ENCODE results near the gene SNRNP27. TPM values are rescaled to one million over a fixed set of nuclear protein-coding genes. Genes with fewer than 3 reads are reported as not detected.

Gene SNRNP27
- total and polyA plus RNA-seq, 2 of the 8 experiments (the other 6 are each of a cell fraction or from before 2014, with no cell fraction given): 11.1 to 40.5 TPM

DNA sequence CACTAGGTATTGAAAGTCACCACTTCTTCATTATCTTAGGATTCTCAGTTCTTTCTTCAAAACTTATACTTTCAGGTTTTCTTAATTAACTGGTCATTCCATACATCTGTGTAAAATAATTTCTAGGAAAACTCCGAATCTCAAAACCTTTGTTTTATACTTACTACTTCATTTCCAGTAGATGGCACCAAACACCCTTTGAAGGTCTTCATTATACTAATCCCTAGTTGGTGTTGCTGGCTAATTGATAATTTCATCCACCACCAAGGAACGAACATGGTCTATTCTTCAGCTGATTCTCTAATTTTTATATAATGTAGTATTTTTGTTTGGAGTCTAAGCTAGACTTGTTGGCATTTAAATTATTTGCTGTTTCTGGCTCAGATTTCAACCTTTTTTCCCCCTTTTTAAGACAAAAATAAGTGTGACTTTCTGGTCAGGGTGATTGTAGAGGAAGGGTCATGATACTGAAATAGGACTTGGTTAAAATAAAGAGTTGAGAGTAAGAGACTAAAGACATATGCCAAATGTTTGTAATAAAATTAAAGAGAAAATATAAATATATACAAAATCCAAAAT, 18.3 kb downstream of the SNRNP27 start:
- no peak overlapping the region for H3K9ac ChIP-seq (replicated peaks in 1 of 4; ENCODE audit: extremely low read depth in 1 of 4, low read depth in 3 of 4, low read length in 3 of 4)
- no peak for DNase-seq (ENCODE audit: low read depth in 1 of 2, low spot score in 2 of 2)
- H3K9me3 ChIP-seq (ENCODE audit: insufficient read depth in 2 of 2, low read depth in 1 of 2, low read length in 1 of 2): no peaks in the 10 kb centered on the region
- H2AFZ ChIP-seq (ENCODE audit: low read length): no peak overlapping the region
- H2AK5ac ChIP-seq (ENCODE audit: low read depth, low read length): no peak overlapping the region
- no peak overlapping the region for H3K14ac ChIP-seq (ENCODE audit: insufficient read length)
- no peak overlapping the region for H3K4me2 ChIP-seq (ENCODE audit: insufficient read depth in 1 of 2, low read depth in 2 of 2, low read length in 2 of 2)
- no peak for FAIRE-seq
- H3K23ac ChIP-seq (ENCODE audit: insufficient read length): no peak overlapping the region
- peaks cover 0 to 13% (median 3%) of the 10 kb centered on the region in 4 experiments; a peak in 4 of 8 replicates for H3K36me3 ChIP-seq (ENCODE audit: control insufficient read depth in 2 of 4, insufficient read depth in 4 of 4, low read length in 3 of 4)
- 72% methylated on average over 2 of the region's 2 CpGs; no CpG with 5 or more reads in 1 of the 2 experiments for WGBS, 2 experiments (ENCODE audit: extremely low coverage in 1 of 2, insufficient coverage in 1 of 2, insufficient read length in 1 of 2, insufficient replicate concordance in 2 of 2, low coverage in 1 of 2, low lambda C conversion rate in 2 of 2, missing lambda C conversion rate in 1 of 2)
- TF ChIP-seq EGR1 (IDR thresholded peaks at IDR 0.05; ENCODE audit: borderline replicate concordance, low read depth, low read length): no peak
- TF ChIP-seq, protein P1, sequence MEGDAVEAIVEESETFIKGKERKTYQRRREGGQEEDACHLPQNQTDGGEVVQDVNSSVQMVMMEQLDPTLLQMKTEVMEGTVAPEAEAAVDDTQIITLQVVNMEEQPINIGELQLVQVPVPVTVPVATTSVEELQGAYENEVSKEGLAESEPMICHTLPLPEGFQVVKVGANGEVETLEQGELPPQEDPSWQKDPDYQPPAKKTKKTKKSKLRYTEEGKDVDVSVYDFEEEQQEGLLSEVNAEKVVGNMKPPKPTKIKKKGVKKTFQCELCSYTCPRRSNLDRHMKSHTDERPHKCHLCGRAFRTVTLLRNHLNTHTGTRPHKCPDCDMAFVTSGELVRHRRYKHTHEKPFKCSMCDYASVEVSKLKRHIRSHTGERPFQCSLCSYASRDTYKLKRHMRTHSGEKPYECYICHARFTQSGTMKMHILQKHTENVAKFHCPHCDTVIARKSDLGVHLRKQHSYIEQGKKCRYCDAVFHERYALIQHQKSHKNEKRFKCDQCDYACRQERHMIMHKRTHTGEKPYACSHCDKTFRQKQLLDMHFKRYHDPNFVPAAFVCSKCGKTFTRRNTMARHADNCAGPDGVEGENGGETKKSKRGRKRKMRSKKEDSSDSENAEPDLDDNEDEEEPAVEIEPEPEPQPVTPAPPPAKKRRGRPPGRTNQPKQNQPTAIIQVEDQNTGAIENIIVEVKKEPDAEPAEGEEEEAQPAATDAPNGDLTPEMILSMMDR (IDR thresholded peaks at IDR 0.05; ENCODE audit: control extremely low read depth in 1 of 3, insufficient read depth in 1 of 3, low read depth in 1 of 3, low read length in 3 of 3): peak in 2 of 3 experiments; percentile 40 to 43; a peak in 2 of 4 replicates
- peak; percentile 81 to 83 for TF ChIP-seq RAD21 (IDR thresholded peaks at IDR 0.05 in 1 of 2, conservative IDR thresholded peaks at IDR 0.05 in 1 of 2; ENCODE audit: low read depth in 2 of 2, low read length in 2 of 2)
- no peak overlapping the region for H3K4me3 ChIP-seq (ENCODE audit: extremely low read depth in 1 of 4, insufficient read depth in 2 of 4, low read depth in 3 of 4, low read length in 4 of 4)
- peaks cover 4% of the 10 kb centered on the region; the same call in 1 of the 2 replicates for H3K23me2 ChIP-seq (ENCODE audit: low read depth, low read length)
- H3K79me1 ChIP-seq (ENCODE audit: low read depth, low read length): no peaks in the 10 kb centered on the region
- no peak overlapping the region for H3K56ac ChIP-seq (replicated peaks; ENCODE audit: insufficient read length, low read depth, low read length)
- no peak overlapping the region for H2BK5ac ChIP-seq (ENCODE audit: low read depth, low read length)
- ChIA-PET CTCF (ENCODE audit: partially characterized antibody) (interaction anchor here (0.6 to 4.5 kb wide), 34 partner anchors 9 to 370 kb away, joined by 3 to 42 read pairs (median 4); partner anchors contain the start of genes PCBP1 and SNRNP27), POLR2A (ENCODE audit: partially characterized antibody) (interaction anchor here (1.3 to 11.6 kb wide), 5 partner anchors 13 to 233 kb away, joined by 3 to 180 read pairs (median 28); partner anchors contain the start of genes PCBP1 and SNRNP27)
- H4K20me1 ChIP-seq (replicated peaks in 1 of 2; ENCODE audit: control insufficient read depth in 1 of 2, insufficient read depth in 2 of 2, low read length in 2 of 2): no peaks in the 10 kb centered on the region
- H2BK12ac ChIP-seq (ENCODE audit: low read depth, low read length): no peak overlapping the region
- H4K5ac ChIP-seq (ENCODE audit: insufficient read length, low read depth, low read length): no peak overlapping the region
- no peak overlapping the region for H3K18ac ChIP-seq (ENCODE audit: extremely low read depth, low read length)
- no peak overlapping the region for H2BK15ac ChIP-seq (ENCODE audit: low read length)
- no peak overlapping the region for H3K27ac ChIP-seq (ENCODE audit: low read depth, low read length)
- no peak overlapping the region for H2BK120ac ChIP-seq (replicated peaks; ENCODE audit: low read depth, low read length)
- no peaks in the 10 kb centered on the region for H3K27me3 ChIP-seq (replicated peaks in 1 of 4; ENCODE audit: control insufficient read depth in 3 of 4, extremely low read depth in 1 of 4, insufficient read depth in 3 of 4, low read length in 3 of 4)
- H3K4ac ChIP-seq (replicated peaks; ENCODE audit: insufficient read length, low read depth, low read length): no peak overlapping the region
- H4K91ac ChIP-seq (replicated peaks; ENCODE audit: insufficient read length, low read length): no peak overlapping the region
- H3K79me2 ChIP-seq (ENCODE audit: control insufficient read depth in 1 of 2, insufficient read depth in 2 of 2, low read length in 2 of 2): no peaks in the 10 kb centered on the region
- H4K8ac ChIP-seq (ENCODE audit: extremely low read depth, insufficient read depth, low read length): no peak overlapping the region
- no peak overlapping the region for H2BK20ac ChIP-seq (ENCODE audit: low read length)
- no peaks in the 10 kb centered on the region for H3K4me1 ChIP-seq (replicated peaks in 1 of 4; ENCODE audit: control insufficient read depth in 3 of 4, insufficient read depth in 4 of 4, low read length in 3 of 4)

Data from H1 (cell line).